Upper lobe of left lung (tissue), 6 donors: ENCODE results near the gene ITPR2. TPM values are rescaled to one million over a fixed set of nuclear protein-coding genes. Genes with fewer than 3 reads are reported as not detected.
A peak's percentile ranks its signal among the peaks of the same experiment; 100 is the strongest.

ENCODE experiments used
- ATAC-seq, 2 donors: fragments of 200-7000 bp; cut with Tn5 transposase; one replicate each; pipeline ENCODE4 v1.9.1; 2022; ENCODE audit warnings: mild to moderate bottlenecking in 2 of 2, moderate library complexity in 2 of 2; ENCODE audit not compliant: low FRiP score in 2 of 2
- DNase-seq, 2 donors: peaks; one replicate each; pipeline ENCODE4 v3.0.0-alpha.2; 2019 to 2020
- H3K27ac ChIP-seq, 4 donors: fragments of 200-600 bp; sonication (generic); one replicate each; pipeline ENCODE4 v1.5.1; 2016 to 2019
- H3K27me3 ChIP-seq, 4 donors: fragments of 200-600 bp; sonication (generic); one replicate each; pipeline ENCODE4 v1.5.1; 2017 to 2019
- H3K36me3 ChIP-seq, 4 donors: fragments of 200-600 bp; sonication (generic); one replicate each; pipeline ENCODE4 v1.5.1; 2016 to 2019
- H3K4me1 ChIP-seq, 4 donors: fragments of 200-600 bp; sonication (generic); one replicate each; pipeline ENCODE4 v1.5.1; 2018 to 2019
- H3K4me3 ChIP-seq, 4 donors: fragments of 200-600 bp; sonication (generic); one replicate each; pipeline ENCODE4 v1.5.1; 2017 to 2019; ENCODE audit warnings: mild to moderate bottlenecking in 2 of 4, moderate library complexity in 1 of 4
- H3K9me3 ChIP-seq, 4 donors: fragments of 200-600 bp; sonication (generic); one replicate each; pipeline ENCODE4 v1.5.1; 2018 to 2019
- EP300 ChIP-seq, 4 donors: sonication (generic); formaldehyde crosslinking; IDR thresholded peaks; one replicate each; pipeline ENCODE4 v1.5.1; 2017; ENCODE audit warnings: antibody characterized with exemption in 4 of 4, control low read depth in 2 of 4
- POLR2A ChIP-seq, 4 donors: fragments of 450-650 bp; IDR thresholded peaks; one replicate each; pipeline ENCODE4 v1.5.1; 2016 to 2017; ENCODE audit warnings: antibody characterized with exemption in 4 of 4, mild to moderate bottlenecking in 2 of 4
- POLR2AphosphoS5 ChIP-seq, 2 donors: sonication (generic); formaldehyde crosslinking; IDR thresholded peaks; one replicate each; pipeline ENCODE4 v1.5.1; 2017; ENCODE audit warnings: antibody characterized with exemption in 2 of 2
- WGBS, 2 donors: methylation state at CpG; one replicate each; pipeline ENCODE4 v1.1.5; 2017 to 2018; 5-methylcytosine and 5-hydroxymethylcytosine counted together
- total RNA-seq, 6 donors: library from RNA; depleted of rRNA in 4 of 6; stranded (reverse); fragments of >200 nt in 4 of 6; gene quantifications; one replicate each; pipeline versions ENCODE4 v1.1.0 to v1.2.1, GENCODE V29; 2016 to 2021
- TF ChIP-seq, protein P1 (sequence below), 6 experiments: fragments of 450-650 bp in 4 of 6; fragments of 200-600 bp in 2 of 6; sonication (generic) in 2 of 6; IDR thresholded peaks; one replicate each; pipeline ENCODE4 v1.5.1; 2016 to 2019; ENCODE audit warnings: antibody characterized with exemption in 6 of 6
- donor health status: DM: no; HTN: no; CAD: no; lungs with moderate emphysema.
- donor health status: DM: no; HTN: yes; CAD: no; lungs with severe emphysema.

Gene ITPR2
- total RNA-seq, 6 donors from 2014 or later = 35.5 to 115 (median 45.0) TPM

DNA sequence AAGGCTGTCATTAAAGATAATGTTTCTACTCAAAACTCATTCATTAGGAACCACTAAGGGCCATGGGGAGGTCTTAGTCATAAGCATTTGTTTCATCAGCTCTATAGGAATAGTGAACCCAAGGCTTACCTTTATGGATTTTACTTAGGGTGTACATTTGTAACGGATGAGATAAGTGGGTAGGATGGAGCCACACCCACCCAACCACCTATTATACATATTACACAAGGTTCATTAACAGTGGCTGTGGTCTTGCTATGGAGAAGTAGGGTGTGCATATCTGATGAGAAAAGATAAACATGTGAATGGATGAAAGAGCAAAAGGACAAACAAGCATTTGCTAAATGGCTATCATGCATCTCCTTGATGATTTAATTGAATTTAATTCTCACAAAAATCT, 39.6 kb upstream of the ITPR2 start:
- H3K36me3 ChIP-seq = no peaks in the 10 kb centered on the region
- no peaks in the 10 kb centered on the region for H3K27me3 ChIP-seq
- peaks cover 10 to 16% (median 12%) of the 10 kb centered on the region in 4 donors for H3K4me1 ChIP-seq
- H3K9me3 ChIP-seq = no peaks in the 10 kb centered on the region
- TF ChIP-seq EP300 (IDR thresholded peaks at IDR 0.05) = no peak
- no peak for TF ChIP-seq POLR2AphosphoS5 (IDR thresholded peaks at IDR 0.05)
- TF ChIP-seq, protein P1, sequence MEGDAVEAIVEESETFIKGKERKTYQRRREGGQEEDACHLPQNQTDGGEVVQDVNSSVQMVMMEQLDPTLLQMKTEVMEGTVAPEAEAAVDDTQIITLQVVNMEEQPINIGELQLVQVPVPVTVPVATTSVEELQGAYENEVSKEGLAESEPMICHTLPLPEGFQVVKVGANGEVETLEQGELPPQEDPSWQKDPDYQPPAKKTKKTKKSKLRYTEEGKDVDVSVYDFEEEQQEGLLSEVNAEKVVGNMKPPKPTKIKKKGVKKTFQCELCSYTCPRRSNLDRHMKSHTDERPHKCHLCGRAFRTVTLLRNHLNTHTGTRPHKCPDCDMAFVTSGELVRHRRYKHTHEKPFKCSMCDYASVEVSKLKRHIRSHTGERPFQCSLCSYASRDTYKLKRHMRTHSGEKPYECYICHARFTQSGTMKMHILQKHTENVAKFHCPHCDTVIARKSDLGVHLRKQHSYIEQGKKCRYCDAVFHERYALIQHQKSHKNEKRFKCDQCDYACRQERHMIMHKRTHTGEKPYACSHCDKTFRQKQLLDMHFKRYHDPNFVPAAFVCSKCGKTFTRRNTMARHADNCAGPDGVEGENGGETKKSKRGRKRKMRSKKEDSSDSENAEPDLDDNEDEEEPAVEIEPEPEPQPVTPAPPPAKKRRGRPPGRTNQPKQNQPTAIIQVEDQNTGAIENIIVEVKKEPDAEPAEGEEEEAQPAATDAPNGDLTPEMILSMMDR (IDR thresholded peaks at IDR 0.05) = no peak
- no peak for TF ChIP-seq POLR2A (IDR thresholded peaks at IDR 0.05)
- H3K27ac ChIP-seq = no peak overlapping the region
- H3K4me3 ChIP-seq = no peak overlapping the region
- no peak for DNase-seq
- 78 to 79% methylated on average over 1 of the region's 1 CpG for WGBS, 2 donors
- ATAC-seq = no peak

GRCh38 chr12:26871985-26872384, 39.0 kb upstream of the ITPR2 start:
- Histone ChIP-seq H3K36me3 (no peaks in the 10 kb centered on the region), H3K27me3 (no peaks in the 10 kb centered on the region), H3K27ac (no peak overlapping the region), H3K4me3 (no peak overlapping the region), H3K4me1 (peaks cover 10 to 16% (median 12%) of the 10 kb centered on the region in 4 donors), H3K9me3 (no peaks in the 10 kb centered on the region)
- DNase-seq (no peak), ATAC-seq (no peak)
- TF ChIP-seq, protein P1 (IDR thresholded peaks at IDR 0.05) = no peak
- TF ChIP-seq EP300 (IDR thresholded peaks at IDR 0.05) (no peak), POLR2A (IDR thresholded peaks at IDR 0.05) (no peak), POLR2AphosphoS5 (IDR thresholded peaks at IDR 0.05) (no peak)
- 69 to 80% methylated on average over 2 of the region's 2 CpGs for whole genome bisulfite sequencing, 2 donors

DNA sequence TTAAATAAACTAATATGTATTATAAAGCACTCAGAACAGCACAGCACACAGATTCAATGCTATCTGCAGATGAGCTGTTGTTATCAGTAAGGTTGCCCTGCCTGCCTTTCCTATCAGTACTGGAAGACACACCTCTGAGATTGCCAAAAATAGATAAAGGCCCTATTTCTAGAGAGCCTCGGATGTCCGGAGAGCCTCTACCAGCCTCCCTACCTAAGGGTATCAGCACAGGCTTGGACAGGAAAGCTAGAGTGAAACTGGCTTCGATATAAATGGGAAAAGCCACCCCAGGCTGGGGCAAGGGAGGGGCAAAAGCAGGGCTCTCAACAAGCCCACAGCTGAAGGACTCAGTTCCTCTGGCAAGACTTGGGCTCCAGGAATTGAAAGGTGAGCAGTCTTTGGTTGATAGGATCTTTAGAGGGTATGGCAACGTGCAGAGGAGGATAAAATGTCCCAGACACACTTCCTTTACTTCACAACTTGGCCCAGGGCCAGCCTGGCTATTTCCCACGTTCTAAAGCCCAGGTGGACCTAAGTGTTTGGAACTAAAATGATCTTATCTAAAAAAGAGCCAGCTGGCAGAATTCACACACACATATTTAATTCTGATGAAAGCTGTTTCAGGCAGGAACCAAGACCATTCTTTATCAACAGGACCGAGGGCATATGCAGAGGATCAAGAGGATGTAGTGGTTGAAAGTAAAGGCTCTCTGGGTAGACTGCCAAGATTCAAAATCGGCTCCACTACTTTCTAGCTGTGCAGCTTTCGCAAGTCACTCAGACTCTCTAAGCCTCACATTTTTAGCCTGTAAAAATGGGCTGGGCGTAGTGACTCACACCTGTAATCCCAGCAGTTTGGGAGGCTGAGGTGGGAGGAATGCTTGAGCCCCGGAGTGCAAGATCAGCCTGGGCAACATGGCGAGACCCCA, 37.8 kb upstream of the ITPR2 start:
- no peaks in the 10 kb centered on the region for H3K36me3 ChIP-seq
- H3K9me3 ChIP-seq = no peaks in the 10 kb centered on the region
- H3K4me1 ChIP-seq = peaks cover 10 to 16% (median 12%) of the 10 kb centered on the region in 4 donors
- peak overlapping the region in 1 of 4 donors; percentile 1 for H3K4me3 ChIP-seq
- no peaks in the 10 kb centered on the region for H3K27me3 ChIP-seq
- ATAC-seq = peak; percentile 55 to 75
- peak in 1 of 2 donors; percentile 70 for DNase-seq
- TF ChIP-seq EP300 (IDR thresholded peaks at IDR 0.05) (no peak), POLR2A (IDR thresholded peaks at IDR 0.05) (no peak), POLR2AphosphoS5 (IDR thresholded peaks at IDR 0.05) (no peak)
- TF ChIP-seq, protein P1 (IDR thresholded peaks at IDR 0.05) = no peak
- peak overlapping the region in 3 of 4 donors; percentile 18 to 48 (median 36) for H3K27ac ChIP-seq
- WGBS, 2 donors = 17 to 25% methylated on average over 11 of the region's 11 CpGs

- ATAC-seq = no peak
- Histone ChIP-seq H3K9me3 (no peaks in the 10 kb centered on the region), H3K27ac (peak overlapping the region in 1 of 4 donors; percentile 18), H3K4me1 (peaks cover 10 to 16% (median 12%) of the 10 kb centered on the region in 4 donors), H3K4me3 (no peak overlapping the region), H3K36me3 (no peaks in the 10 kb centered on the region), H3K27me3 (no peaks in the 10 kb centered on the region)
- no peak for DNase-seq
- TF ChIP-seq POLR2AphosphoS5 (IDR thresholded peaks at IDR 0.05) (no peak), EP300 (IDR thresholded peaks at IDR 0.05) (no peak), POLR2A (IDR thresholded peaks at IDR 0.05) (no peak)
- TF ChIP-seq, protein P1 (IDR thresholded peaks at IDR 0.05) = no peak
- 60 to 63% methylated on average over 6 of the region's 6 CpGs for WGBS, 2 donors
These were observed 37.0 kb upstream of the ITPR2 start for GRCh38 chr12:26869908-26870459.
